Jurkat, Clone E6-1 (cell line): ENCODE data around the gene PCDHGA1.
"Not testable (repeated sequence)": the region's sequence is repeated elsewhere in the genome, so short reads cannot be mapped to it uniquely, and the experiment has no call there.

ENCODE experiments used
- DNase-seq: peaks from one replicate; pipeline ENCODE4 v3.0.0-alpha.2; 2011; ENCODE audit warnings: low read depth, low spot score
- H3K4me3 ChIP-seq: 2 replicates; pipeline ENCODE4 v1.5.1; 2011; ENCODE audit warnings: mild to moderate bottlenecking, low read length, control low read depth, moderate library complexity

Gene PCDHGA1

GRCh38 chr5:141343953-141344463 lies 13.7 kb downstream of the PCDHGA1 start:
- no peak overlapping the region for H3K4me3 ChIP-seq

GRCh38 chr5:141345327-141345726 lies 15.0 kb downstream of the PCDHGA1 start:
- no peak for DNase-seq
- H3K4me3 ChIP-seq: no peak overlapping the region

More at GRCh38 chr5:141343953-141344463, 13.7 kb downstream of the PCDHGA1 start:
- no peak for DNase-seq

GRCh38 chr5:141346017-141346416 lies 15.7 kb downstream of the PCDHGA1 start:
- not testable (repeated sequence) for DNase-seq

GRCh38 chr5:141349917-141350619 lies 19.8 kb downstream of the PCDHGA1 start, which contains the start of gene PCDHGB1:
Gene PCDHGB1, plus strand, starts transcription at chr5:141350099. Its CDS starts 162 bp downstream, at chr5:141350261.
- DNase-seq: no peak
- no peak within 1 kb of the TSS for H3K4me3 ChIP-seq

More at GRCh38 chr5:141346017-141346416, 15.7 kb downstream of the PCDHGA1 start:
- H3K4me3 ChIP-seq: not testable (repeated sequence)

GRCh38 chr5:141351591-141351990 lies 21.3 kb downstream of the PCDHGA1 start:
- no peak overlapping the region for H3K4me3 ChIP-seq
- DNase-seq: no peak

GRCh38 chr5:141354900-141355469 lies 24.7 kb downstream of the PCDHGA1 start, which contains the start of gene PCDHGA4:
Gene PCDHGA4, plus strand, starts transcription at chr5:141355021. Its CDS starts 87 bp downstream, at chr5:141355108.
- no peak within 1 kb of the TSS for H3K4me3 ChIP-seq
- DNase-seq: no peak

- no peak overlapping the region for H3K4me3 ChIP-seq
- no peak for DNase-seq
Measured at GRCh38 chr5:141355641-141356040, 25.3 kb downstream of the PCDHGA1 start.

- DNase-seq: no peak
- H3K4me3 ChIP-seq: no peak overlapping the region
Measured at GRCh38 chr5:141356133-141356532, 25.8 kb downstream of the PCDHGA1 start.

- H3K4me3 ChIP-seq: no peak overlapping the region
- DNase-seq: no peak
Measured at GRCh38 chr5:141356950-141357349, 26.6 kb downstream of the PCDHGA1 start.

- H3K4me3 ChIP-seq: no peak within 1 kb of the TSS
- peak; percentile 24 for DNase-seq
Measured at GRCh38 chr5:141359790-141360426, 29.6 kb downstream of the PCDHGA1 start, which contains the start of gene PCDHGB2. Gene PCDHGB2, plus strand, starts transcription at chr5:141359994. Its CDS starts 142 bp downstream, at chr5:141360136.

- no peak overlapping the region for H3K4me3 ChIP-seq
- DNase-seq: no peak
Measured at GRCh38 chr5:141360685-141361084, 30.4 kb downstream of the PCDHGA1 start.

- no peak for DNase-seq
- no peak overlapping the region for H3K4me3 ChIP-seq
Measured at GRCh38 chr5:141362719-141363118, 32.4 kb downstream of the PCDHGA1 start.

GRCh38 chr5:141363952-141364660 lies 33.8 kb downstream of the PCDHGA1 start, which contains the start of gene PCDHGA5:
Gene PCDHGA5, plus strand, starts transcription at chr5:141364162. Its CDS starts 169 bp downstream, at chr5:141364331.
- H3K4me3 ChIP-seq: no peak within 1 kb of the TSS
- DNase-seq: no peak

- no peak overlapping the region for H3K4me3 ChIP-seq
- no peak for DNase-seq
Measured at GRCh38 chr5:141366016-141366896, 35.9 kb downstream of the PCDHGA1 start.

- no peak for DNase-seq
- no peak within 1 kb of the TSS for H3K4me3 ChIP-seq
Measured at GRCh38 chr5:141369994-141370848, 39.9 kb downstream of the PCDHGA1 start, which contains the start of gene PCDHGB3. Gene PCDHGB3, plus strand, starts transcription at chr5:141370242. Its CDS starts 153 bp downstream, at chr5:141370395.

- DNase-seq: no peak
- no peak overlapping the region for H3K4me3 ChIP-seq
Measured at GRCh38 chr5:141371572-141372475, 41.5 kb downstream of the PCDHGA1 start.
